Measurements from ENCODE around the gene ATP10A. TPM values are rescaled to one million over a fixed set of nuclear protein-coding genes. Genes with fewer than 3 reads are reported as not detected.

Gene ATP10A
- total RNA-seq, 1 donor from 2014 or later, result 3.2 TPM

- H3K9me3 ChIP-seq, result no peaks in the 10 kb centered on the region
- no peaks in the 10 kb centered on the region for H3K36me3 ChIP-seq
- no peak overlapping the region for H3K27ac ChIP-seq
- DNase-seq (ENCODE audit: extremely low spot score in 2 of 2), result no peak
- TF ChIP-seq POLR2A (IDR thresholded peaks at IDR 0.05) (no peak), POLR2AphosphoS5 (IDR thresholded peaks at IDR 0.05; ENCODE audit: insufficient read depth in 1 of 2, low read depth in 1 of 2) (no peak), CTCF (IDR thresholded peaks at IDR 0.05) (no peak)
- H3K4me1 ChIP-seq, result no peaks in the 10 kb centered on the region
- H3K27me3 ChIP-seq, result no peaks in the 10 kb centered on the region
- intact Hi-C loops (cut with DNase I), result no loop called here
- no peak overlapping the region for H3K4me3 ChIP-seq
Measured at GRCh38 chr15:25732191-25732590, 130.9 kb downstream of the ATP10A start.

GRCh38 chr15:25731411-25731810, 131.7 kb downstream of the ATP10A start:
- Histone ChIP-seq H3K4me1 (no peaks in the 10 kb centered on the region), H3K27ac (no peak overlapping the region), H3K27me3 (no peaks in the 10 kb centered on the region), H3K9me3 (no peaks in the 10 kb centered on the region), H3K4me3 (no peak overlapping the region), H3K36me3 (no peaks in the 10 kb centered on the region)
- intact Hi-C loops (cut with DNase I), result no loop called here
- DNase-seq (ENCODE audit: extremely low spot score in 2 of 2), result no peak
- TF ChIP-seq POLR2A (IDR thresholded peaks at IDR 0.05), result no peak
- no peak for TF ChIP-seq POLR2AphosphoS5 (IDR thresholded peaks at IDR 0.05; ENCODE audit: insufficient read depth in 1 of 2, low read depth in 1 of 2)
- no peak for TF ChIP-seq CTCF (IDR thresholded peaks at IDR 0.05)

DNA sequence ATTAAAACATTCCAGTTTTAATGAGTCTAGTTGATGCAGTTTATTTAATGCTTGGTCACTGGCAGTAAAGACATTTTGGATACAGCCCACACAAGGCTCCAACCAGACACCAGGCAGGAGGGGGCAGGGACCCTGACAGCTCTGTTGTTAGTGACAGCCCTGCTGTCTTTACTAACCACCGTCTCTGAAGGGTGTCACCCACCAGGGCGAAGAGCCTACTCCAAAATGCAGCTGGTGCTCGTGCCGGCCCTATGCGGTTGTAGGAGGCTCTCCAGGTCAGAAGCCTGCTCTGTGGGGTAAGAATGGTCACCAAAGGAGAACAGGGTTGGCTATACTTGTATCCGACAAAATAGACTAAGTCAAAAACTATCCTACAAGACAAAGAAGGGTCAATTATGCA, 132.2 kb downstream of the ATP10A start:
- Histone ChIP-seq H3K36me3 (no peaks in the 10 kb centered on the region), H3K4me3 (no peak overlapping the region), H3K4me1 (no peaks in the 10 kb centered on the region), H3K27me3 (no peaks in the 10 kb centered on the region), H3K27ac (no peak overlapping the region), H3K9me3 (no peaks in the 10 kb centered on the region)
- peak; percentile 60 to 64 for DNase-seq (ENCODE audit: extremely low spot score in 2 of 2)
- intact Hi-C loops (cut with DNase I), result no loop called here
- TF ChIP-seq CTCF (IDR thresholded peaks at IDR 0.05), result no peak

GRCh38 chr15:25728816-25729215, 134.3 kb downstream of the ATP10A start:
- no peak overlapping the region for H3K4me3 ChIP-seq
- no peaks in the 10 kb centered on the region for H3K4me1 ChIP-seq
- TF ChIP-seq POLR2AphosphoS5 (IDR thresholded peaks at IDR 0.05; ENCODE audit: insufficient read depth in 1 of 2, low read depth in 1 of 2) (no peak), POLR2A (IDR thresholded peaks at IDR 0.05) (no peak), CTCF (IDR thresholded peaks at IDR 0.05) (no peak)
- H3K9me3 ChIP-seq, result no peaks in the 10 kb centered on the region
- peak; percentile 58 to 65 for DNase-seq (ENCODE audit: extremely low spot score in 2 of 2)
- no peaks in the 10 kb centered on the region for H3K27me3 ChIP-seq
- no peaks in the 10 kb centered on the region for H3K36me3 ChIP-seq
- H3K27ac ChIP-seq, result no peak overlapping the region
- intact Hi-C loops (cut with DNase I), result no loop called here

DNA sequence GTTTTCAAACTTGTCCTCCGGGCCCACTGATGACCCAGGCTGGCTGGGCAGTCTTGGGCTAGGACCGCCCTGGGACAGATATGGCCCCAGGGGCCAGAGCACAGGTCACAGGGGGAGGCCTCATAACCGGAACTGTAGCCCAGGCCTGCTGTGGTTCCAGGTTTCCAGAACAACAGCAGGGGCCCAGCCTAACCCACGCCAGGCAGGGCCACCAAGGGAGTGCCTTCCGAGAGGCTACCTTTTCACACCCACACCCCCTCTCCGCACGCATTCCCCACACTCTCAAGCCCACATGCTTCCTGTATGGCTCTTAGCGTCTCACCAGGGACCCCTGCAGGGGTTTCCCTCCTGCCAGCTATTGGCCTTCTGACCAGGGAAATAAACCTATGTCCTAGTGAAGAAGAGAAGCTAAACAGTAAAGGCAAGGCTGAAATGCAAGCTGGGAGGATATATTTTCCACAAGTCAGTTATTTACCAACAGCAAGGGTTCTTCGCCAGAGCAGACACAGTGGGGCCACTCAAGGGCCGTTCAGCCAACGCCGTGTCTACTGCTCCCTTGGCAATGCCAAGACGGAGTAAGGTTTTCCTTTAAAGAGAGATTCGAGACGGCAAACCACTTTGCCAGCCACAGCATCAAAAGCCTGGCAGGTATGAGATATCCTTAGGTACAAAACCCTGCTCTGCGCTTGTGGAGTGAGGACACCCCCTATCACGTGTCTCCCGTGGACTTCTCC, 135.1 kb downstream of the ATP10A start:
- no peaks in the 10 kb centered on the region for H3K36me3 ChIP-seq
- no peaks in the 10 kb centered on the region for H3K27me3 ChIP-seq
- H3K9me3 ChIP-seq, result no peaks in the 10 kb centered on the region
- no peak overlapping the region for H3K4me3 ChIP-seq
- peak; percentile 49 to 54 for DNase-seq (ENCODE audit: extremely low spot score in 2 of 2)
- no peaks in the 10 kb centered on the region for H3K4me1 ChIP-seq
- H3K27ac ChIP-seq, result no peak overlapping the region
- intact Hi-C loops (cut with DNase I), result no loop called here
- TF ChIP-seq POLR2AphosphoS5 (IDR thresholded peaks at IDR 0.05; ENCODE audit: insufficient read depth in 1 of 2, low read depth in 1 of 2), result no peak
- no peak for TF ChIP-seq CTCF (IDR thresholded peaks at IDR 0.05)
- TF ChIP-seq POLR2A (IDR thresholded peaks at IDR 0.05), result no peak
